TTC549 (cell line): ENCODE measurements around the gene DDIT4.
"Not testable (repeated sequence)": the region's sequence is repeated elsewhere in the genome, so short reads cannot be mapped to it uniquely, and the experiment has no call there.

Source experiments
- FAIRE-seq: peaks from 2 replicates; lab custom pipeline; 2012; peaks lifted over from hg19 to GRCh38; lab: Jason Lieb, UNC

Gene DDIT4

DNA sequence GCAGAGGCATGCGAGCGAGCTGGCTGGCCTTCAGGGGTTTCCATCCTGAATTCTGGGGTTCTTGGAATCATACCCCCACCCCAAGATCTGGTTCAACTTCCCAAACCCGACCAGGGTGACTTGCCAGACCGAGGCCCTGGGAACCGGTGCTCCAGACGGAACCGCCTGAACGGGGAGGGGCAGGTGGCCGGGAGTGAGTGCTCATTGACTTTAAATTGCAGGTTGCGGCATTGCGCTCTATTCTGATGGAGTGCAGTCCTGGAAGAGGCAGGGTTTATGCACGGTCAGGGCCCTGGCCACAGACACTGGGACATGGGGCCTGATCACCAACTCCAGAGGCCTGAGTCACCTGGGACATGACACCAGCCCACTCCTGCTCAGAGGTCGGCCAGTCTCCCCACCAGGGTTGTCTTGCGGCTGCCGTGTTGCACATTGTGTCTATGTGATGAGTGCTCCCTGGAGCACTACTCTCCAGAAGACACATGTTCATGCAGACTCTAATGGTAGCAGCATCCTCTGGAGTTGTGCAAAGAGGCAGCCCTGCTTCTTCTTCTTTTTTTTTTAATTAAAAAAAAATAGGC lies 5.8 kb upstream of the DDIT4 start:
- no peak for FAIRE-seq

DNA sequence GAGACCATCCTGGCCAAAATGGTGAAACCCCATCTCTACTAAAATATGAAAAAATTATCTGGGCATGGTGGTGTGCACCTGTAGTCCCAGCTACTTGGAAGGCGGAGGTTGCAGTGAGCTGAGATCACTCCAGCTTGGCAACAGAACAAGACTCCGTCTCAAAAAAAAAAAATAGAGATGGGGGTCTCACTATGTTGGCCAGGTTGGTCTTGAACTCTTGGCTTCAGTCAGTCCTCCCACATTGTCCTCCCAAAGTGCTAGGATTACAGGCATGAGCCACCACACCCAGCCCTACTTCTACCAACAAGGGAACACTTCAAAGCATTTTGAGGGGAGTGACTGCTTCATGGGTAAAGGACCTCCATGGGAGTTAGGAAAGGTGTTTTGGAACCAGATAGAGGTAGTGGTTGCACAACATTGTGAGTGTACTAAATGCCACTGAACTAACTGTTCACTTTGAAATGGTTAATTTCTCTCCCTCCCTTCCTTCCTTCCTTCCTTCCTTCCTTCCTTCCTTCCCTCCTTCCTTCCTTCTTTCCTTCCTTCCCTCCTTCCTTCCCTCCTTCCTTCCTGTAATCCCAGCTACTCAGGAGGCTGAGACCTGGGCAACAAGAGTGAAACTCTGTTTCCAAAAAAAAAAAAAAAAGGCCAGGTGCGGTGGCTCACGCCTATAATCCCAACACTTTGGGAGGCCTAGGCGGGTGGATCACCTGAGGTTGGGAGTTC lies 5.1 kb upstream of the DDIT4 start:
- not testable (repeated sequence) for FAIRE-seq

DNA sequence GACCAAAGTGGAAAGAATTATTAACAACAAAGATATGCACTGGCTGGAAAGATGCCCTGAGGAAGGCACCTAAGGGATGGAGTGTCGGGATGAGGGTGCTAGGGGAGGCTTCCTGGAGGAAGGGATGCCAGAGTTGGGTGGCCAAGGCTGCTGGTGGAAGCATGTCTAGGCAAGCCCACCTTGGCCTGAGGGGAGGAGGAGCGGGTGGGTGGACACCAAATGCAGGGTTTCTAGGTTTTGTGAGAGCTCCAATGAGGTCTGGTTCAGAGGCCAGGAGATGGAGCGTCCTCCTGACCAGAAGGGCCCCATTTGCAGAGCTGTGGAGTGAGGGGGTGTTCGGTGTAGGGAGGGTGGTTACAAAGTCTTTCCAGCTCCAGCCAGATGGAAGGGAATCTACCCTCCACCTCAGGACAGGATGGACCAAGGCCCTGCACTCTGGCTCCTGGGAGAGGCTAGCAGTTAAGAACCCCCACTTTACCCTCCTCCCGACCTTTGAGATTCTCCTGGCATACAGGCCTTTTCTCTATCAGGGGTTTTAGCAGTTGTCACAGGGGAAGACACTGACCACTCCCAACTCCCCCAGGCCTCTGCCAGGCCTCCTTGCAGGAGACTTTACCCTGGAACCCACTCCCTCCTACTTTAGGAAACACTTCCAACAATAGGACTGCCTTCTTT lies 3.0 kb upstream of the DDIT4 start:
- no peak for FAIRE-seq

DNA sequence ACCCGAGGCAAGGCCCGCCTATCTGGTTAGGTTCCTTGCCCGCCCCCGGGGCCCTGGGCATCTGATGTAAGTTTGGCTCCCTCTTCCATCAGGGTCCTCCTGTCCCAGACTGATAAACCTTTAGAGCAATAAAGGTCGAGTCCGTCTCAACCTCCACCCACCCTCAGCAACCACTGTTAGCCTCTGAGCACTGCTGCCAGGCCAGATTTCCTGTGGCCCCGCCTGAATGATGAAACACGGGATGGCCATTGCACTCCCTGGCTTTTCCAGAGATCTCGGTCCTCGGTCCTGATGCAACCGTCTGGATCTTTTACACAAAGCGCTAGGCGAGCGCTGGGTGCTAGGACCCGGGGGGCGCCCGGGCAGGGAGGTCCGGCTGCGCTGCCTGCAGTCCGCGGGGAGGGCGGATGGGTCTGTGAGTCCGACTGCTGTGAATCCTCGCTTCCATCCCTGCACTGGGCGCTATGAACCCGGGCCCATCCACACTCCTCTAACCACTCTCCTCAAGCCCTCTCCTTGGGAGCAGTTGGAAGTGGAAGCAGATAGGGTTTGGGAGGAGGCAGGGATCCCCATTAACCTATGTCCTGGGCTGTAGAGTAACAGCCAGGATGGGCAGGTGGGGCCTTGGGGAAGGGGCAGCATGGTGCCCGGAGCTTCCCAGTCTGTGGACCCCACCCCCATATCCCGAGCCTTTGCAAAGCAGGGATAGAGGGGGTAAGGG lies 875 bp upstream of the DDIT4 start:
- FAIRE-seq: no peak

DNA sequence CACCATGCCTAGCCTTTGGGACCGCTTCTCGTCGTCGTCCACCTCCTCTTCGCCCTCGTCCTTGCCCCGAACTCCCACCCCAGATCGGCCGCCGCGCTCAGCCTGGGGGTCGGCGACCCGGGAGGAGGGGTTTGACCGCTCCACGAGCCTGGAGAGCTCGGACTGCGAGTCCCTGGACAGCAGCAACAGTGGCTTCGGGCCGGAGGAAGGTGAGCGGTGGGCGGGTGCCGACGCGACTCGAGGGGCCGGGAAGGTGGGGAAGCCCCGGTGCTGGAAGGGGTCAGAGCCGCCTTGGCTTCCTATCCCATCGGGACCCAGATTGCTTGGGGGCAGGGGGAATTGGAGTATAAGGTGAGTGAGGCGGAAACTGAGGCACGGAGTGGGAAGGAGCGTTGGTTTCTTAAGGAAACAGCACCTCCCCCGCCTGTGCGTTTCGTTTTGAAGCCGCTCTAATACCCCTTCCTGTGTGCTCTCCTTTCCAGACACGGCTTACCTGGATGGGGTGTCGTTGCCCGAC lies 547 bp downstream of the DDIT4 start:
- no peak for FAIRE-seq

DNA sequence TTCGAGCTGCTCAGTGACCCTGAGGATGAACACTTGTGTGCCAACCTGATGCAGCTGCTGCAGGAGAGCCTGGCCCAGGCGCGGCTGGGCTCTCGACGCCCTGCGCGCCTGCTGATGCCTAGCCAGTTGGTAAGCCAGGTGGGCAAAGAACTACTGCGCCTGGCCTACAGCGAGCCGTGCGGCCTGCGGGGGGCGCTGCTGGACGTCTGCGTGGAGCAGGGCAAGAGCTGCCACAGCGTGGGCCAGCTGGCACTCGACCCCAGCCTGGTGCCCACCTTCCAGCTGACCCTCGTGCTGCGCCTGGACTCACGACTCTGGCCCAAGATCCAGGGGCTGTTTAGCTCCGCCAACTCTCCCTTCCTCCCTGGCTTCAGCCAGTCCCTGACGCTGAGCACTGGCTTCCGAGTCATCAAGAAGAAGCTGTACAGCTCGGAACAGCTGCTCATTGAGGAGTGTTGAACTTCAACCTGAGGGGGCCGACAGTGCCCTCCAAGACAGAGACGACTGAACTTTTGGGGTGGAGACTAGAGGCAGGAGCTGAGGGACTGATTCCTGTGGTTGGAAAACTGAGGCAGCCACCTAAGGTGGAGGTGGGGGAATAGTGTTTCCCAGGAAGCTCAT lies 1.1 kb downstream of the DDIT4 start:
- no peak for FAIRE-seq

DNA sequence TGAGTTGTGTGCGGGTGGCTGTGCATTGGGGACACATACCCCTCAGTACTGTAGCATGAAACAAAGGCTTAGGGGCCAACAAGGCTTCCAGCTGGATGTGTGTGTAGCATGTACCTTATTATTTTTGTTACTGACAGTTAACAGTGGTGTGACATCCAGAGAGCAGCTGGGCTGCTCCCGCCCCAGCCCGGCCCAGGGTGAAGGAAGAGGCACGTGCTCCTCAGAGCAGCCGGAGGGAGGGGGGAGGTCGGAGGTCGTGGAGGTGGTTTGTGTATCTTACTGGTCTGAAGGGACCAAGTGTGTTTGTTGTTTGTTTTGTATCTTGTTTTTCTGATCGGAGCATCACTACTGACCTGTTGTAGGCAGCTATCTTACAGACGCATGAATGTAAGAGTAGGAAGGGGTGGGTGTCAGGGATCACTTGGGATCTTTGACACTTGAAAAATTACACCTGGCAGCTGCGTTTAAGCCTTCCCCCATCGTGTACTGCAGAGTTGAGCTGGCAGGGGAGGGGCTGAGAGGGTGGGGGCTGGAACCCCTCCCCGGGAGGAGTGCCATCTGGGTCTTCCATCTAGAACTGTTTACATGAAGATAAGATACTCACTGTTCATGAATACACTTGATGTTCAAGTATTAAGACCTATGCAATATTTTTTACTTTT lies 1.8 kb downstream of the DDIT4 start:
- FAIRE-seq: no peak

DNA sequence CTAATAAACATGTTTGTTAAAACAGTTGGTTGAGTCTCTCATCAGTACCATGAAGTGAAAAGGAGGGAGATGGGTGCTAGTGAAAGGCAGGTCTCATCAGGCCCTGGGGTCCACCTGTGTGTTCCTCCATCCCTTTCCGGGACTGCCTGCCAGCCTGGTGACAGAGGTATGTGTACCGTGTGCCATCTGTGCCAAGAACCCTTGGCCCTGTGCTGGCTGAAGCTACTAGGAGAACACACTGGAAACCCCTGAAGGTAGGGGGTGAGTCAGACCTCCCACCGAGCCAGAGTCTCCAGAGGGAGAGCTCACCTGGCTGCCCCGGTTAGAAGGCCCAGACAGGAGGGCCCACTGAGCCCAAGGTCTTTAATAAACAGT lies 2.3 kb downstream of the DDIT4 start:
- FAIRE-seq: no peak

DNA sequence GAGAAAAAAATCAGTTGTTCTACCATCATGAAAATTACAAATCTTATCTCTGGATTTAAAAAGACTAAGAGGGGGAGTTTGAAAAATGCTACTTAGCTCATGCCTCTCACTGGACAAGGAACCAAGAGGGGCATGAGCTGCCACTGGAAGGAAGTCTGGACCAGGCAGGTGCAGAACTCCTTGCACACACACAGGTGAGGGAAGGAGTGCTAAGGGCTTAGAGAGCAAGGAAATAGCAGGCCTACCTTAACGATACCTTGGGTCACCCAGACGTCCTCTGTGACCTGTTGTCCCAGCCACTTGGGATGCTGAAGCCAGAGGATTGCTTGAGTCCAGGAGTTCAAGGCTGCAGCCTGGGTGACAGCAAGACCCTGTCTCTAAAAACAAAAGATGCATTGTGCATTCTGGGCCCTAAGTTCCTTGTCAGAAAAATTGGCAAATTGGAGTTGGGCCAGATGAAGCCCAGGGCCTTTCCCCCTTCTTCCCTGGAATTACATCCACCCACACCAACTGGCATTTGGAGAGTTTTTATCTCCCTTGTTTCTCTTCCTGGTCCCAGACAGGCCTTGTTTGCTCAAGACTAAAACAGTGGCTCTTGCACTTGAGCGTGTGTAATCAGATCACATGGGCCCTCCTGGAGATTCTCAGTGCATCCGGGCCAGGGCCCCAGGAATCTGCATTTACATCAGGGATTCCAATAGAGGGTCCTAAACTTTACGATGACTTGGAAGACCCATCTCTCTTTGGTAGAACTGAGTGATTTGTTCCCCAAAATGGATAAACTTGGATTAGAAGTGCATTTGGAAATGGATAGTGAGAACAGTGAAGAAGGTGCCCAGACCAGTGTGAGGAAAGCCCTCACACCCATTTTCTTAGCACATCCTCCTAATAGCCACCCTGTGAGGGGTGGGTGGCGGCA lies 3.0 kb downstream of the DDIT4 start:
- FAIRE-seq: no peak

DNA sequence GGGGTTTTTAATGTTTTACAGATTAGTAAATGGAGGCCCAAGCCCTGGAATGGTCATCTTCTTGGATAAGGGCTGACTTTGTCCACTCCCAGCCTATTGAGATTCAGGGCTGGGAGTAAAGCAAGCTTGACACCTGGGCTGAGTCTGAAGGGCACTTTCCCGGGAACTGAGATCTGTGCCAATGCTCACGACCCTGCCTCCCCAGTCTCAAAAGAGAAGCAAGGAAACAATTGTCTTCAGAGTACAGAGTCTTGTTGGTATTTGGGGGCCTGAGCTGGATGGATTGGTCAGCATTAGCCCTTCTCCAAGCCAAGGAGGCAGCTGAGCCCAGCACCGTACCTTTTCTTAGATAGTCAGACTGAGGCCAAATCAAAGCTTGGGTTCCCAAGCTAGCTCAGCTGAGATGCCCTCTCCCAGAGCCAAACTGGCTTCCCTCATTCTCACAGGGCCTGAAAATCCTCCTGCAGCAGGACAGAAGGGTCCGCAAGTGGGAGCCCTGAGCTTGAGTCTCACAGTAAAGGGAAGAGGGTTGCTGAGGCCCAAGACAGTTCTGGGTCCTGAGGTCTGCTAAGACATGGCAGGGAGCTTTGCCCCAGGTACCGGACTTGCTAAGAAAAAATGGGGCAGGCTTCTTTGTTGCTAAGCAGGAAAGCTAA lies 3.7 kb downstream of the DDIT4 start:
- no peak for FAIRE-seq

DNA sequence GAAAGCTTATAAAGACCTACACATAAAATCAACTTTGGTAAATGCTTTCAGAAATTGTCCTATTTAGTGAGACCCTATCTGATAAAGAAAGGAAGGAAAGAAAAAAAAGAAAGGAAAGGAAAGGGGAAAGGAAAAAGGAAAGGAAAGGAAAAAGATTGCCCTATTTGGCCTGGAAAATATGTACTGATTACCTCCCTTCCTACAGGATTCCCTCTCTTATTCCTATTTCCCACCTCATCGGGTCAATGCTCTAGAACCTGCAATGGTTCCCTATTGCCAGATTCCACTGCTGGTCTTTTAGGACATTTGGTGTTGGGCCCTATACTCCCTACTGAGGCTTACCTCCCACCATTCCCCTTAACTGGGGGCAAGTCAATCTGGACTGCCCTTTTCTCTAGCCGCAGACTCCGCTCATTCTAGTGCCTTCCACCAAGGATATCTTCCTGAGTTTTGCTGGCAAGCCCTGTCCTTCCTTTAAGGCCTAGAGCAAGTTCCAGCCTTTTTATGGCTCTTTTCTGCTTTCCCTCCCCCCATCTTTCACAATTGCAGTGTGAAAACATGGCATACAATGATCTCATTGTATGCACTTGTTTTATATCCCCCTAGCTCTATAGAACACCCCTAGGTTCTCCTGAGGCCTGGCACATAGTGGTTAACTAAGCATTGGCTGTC lies 4.4 kb downstream of the DDIT4 start:
- no peak for FAIRE-seq

DNA sequence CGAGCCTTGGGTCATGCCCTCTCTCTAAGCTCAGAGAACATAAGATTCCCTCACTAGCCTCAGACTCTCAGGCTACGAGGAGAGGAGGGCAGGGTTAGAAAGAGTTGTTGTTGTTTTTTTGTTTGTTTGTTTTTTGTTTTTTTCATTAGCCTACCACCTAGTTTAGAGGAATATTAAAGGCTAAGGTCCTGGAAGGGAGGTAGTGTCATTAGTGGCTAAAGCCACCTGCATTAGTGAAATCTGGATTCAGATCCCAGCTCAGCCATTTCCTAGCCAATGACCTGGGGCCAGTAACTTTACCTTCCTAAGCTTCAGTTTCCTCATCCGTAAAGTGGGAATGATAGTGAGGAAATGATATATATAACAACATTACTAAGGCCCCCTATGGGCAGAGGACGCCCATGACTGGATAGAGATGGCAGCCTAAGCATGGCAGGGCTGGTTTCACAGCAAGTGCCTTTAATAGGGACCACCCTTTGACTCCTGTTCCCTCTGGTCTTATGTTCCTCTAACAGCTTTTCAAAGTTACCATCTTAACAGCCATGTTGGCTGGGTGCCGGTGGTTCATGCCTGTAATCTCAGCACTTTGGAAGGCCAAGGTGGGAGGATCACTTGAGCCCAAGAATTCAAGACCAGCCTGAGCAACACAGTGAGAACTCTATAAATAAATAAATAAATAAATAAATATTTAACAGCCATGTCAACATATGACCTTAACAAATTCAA lies 5.1 kb downstream of the DDIT4 start:
- FAIRE-seq: no peak

DNA sequence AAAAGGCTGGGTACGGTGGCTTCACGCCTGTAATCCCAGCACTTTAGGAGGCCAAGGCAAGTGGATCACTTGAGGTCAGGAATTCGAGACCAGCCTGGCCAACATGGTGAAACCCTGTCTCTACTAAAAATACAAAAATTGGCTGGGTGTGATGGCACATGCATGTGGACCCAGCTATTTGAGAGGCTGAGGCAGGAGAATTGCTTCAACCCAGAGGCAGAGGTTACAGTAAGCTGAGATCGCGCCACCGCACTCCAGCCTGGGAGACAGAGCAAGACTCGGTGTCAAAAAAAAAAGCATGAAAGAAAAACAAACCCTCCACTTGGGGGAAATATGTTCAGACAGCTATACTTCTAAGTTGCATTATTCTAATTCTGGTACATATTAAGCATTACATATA lies 5.9 kb downstream of the DDIT4 start:
- not testable (repeated sequence) for FAIRE-seq

DNA sequence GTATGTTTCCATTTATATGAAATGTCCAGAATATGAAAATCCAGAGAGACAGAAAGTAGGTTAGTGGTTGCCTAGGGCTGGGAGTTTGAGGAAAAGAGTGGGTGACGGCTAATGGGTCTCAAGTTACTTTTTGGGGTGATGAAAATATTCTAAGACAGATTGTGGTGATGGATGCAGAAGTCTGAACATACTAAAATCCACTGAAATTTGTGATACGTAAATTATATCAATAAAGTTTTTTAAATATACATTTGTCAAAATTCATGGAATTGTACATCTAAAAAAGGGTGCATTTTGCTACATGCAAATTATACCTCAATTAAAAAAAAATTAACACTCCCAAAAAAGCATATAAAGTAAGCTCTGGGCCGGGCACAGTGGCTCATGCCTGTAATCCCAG lies 9.4 kb downstream of the DDIT4 start:
- FAIRE-seq: no peak

DNA sequence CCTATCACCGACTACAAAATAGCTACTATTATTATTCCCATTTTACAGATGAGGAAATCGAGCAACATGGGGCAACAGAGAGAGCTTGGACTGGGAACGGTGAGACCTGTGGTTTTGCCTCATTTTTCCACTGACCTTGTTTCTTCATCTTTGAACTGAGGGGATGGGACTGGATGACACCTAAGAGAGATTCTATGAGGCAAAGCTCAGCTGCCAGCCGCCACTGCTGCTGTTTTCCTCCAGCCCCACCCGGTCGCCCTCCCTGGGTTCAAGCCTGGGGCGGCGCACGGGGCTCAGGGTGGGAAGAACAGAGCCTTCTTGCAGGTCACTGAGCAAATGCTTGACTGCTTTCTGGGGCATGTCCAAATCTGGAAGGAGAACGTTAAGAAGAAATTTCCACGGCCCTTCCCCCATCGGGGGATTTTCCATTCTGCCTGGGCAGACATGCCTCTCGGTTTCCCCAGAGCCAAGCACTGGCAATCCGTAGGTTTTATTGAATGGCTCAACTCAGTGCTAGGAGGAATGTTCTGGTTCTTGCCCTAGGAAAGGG lies 12.3 kb downstream of the DDIT4 start:
- no peak for FAIRE-seq

DNA sequence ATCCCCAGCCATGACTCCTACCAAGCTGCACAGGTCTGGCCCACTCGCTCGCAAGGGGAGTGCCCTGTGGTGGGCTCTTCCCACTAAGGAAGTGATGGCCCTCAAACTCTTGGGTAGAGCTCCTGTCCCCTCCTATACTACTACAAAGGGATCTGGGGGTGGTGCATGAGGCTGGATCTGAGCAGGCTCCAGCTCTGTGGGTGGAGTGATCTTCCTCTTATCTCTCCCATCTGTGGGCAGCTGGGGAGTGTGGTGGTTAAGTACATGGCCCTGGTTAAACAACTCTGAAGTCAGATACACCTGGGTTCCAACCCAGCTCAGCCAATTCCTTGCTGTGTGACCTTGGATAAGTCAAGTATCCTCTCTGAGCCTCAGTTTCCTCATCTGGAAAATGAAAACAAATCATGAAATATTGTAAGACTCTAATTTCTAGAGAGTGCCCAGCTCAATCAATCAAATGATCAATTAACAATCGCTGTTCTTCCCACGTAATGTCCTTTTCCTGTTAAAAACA lies 17.4 kb downstream of the DDIT4 start:
- FAIRE-seq: no peak

DNA sequence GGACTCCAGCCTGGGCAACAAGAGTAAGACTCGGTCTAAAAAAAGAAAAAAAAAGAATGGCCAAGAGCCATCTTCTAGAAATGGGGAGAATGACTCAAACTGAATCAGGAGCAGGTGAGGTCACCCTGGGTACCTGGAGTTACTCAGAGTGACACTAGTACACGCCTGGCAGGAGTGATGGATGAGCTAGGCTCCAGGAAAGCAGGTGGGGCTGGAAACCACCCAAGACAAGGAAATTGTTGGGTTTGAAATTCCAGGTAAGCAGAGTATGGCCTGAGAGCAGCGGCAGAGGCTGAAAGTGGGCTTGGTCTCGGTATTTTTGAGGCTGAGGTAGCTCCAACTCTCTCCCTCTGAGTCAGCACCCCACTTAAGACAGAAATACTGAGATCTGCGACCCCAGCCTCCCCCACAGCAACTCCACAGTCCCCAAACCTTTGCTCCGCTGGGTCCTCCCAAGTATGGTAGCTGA lies 18.5 kb downstream of the DDIT4 start:
- no peak for FAIRE-seq

DNA sequence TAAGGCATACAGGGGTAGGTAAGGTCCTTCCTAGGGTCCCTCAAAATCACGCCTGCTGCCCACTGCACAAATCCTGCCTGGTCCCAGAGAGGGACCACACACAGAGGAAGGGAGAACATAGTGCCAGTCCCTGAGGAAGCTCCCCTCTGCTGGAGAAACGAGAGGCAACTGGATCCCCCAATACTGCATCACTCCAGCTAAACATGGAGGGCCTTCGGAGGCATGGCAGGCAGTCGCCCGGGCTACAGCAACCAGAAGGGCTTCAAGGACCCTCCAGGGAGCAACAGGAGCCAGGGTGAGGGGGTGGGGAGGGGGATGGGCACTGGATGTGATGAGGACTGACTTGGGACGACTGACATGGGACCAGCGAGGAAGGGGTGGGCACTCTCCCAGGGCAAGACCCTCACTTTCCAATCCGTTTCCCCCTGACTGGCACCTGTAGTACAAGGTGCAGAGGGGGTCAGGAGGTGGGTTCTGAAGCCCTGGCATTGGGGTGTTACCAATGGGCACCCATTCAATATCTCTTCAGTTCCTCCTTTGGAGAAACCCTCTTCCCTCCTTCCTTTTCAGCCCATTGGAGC lies 21.7 kb downstream of the DDIT4 start:
- FAIRE-seq: no peak
